GM13976 (cell line): Measurements from ENCODE around the gene SWT1.
"Not testable (repeated sequence)": the region's sequence is repeated elsewhere in the genome, so short reads cannot be mapped to it uniquely, and the experiment has no call there.

ENCODE experiments used
- DNase-seq: peaks from one replicate; pipeline ENCODE4 v3.0.0; 2012; ENCODE audit warnings: low spot score
- in situ Hi-C: fragments of 300-500 bp; cut with MboI; formaldehyde crosslinking; loops from one replicate; pipeline ENCODE4 v1.12.0; 2022; ENCODE audit warnings: low sequenced_read_pairs, mixed read lengths, inconsistent platforms; ENCODE audit not compliant: unreplicated experiment
- TF ChIP-seq, protein P1 (sequence below): IDR thresholded peaks from 2 replicates; pipeline ENCODE4 v1.5.1; 2012; ENCODE audit warnings: borderline replicate concordance, mild to moderate bottlenecking; ENCODE audit not compliant: insufficient read depth; ENCODE audit errors: extremely low read depth, missing control alignments, control extremely low read depth

The SWT1 gene

DNA sequence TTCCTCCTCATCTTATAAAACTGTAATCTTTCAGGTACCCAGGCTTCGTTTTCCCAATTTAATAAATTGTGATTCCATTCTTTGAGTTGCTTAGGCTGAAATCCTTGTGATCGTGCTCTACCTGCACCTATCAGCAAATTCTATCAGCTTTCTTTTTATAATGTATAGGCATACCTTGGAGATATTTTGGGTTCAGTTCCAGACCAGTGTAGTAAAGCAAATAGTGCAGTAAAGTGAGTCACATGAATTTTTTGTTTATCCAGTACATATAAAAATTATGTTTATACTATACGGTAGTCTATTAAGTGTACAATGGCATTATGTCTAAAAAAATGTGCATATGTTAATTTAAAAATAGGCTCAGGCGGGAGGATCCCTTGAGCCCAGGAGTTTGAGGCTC, 5.5 kb downstream of the SWT1 start:
- in situ Hi-C loops, result loop anchor here (25.0 kb wide), 1 partner anchor 175 kb away; no protein-coding TSS in a partner anchor
- TF ChIP-seq, protein P1, sequence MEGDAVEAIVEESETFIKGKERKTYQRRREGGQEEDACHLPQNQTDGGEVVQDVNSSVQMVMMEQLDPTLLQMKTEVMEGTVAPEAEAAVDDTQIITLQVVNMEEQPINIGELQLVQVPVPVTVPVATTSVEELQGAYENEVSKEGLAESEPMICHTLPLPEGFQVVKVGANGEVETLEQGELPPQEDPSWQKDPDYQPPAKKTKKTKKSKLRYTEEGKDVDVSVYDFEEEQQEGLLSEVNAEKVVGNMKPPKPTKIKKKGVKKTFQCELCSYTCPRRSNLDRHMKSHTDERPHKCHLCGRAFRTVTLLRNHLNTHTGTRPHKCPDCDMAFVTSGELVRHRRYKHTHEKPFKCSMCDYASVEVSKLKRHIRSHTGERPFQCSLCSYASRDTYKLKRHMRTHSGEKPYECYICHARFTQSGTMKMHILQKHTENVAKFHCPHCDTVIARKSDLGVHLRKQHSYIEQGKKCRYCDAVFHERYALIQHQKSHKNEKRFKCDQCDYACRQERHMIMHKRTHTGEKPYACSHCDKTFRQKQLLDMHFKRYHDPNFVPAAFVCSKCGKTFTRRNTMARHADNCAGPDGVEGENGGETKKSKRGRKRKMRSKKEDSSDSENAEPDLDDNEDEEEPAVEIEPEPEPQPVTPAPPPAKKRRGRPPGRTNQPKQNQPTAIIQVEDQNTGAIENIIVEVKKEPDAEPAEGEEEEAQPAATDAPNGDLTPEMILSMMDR, result no peak
- no peak for DNase-seq

DNA sequence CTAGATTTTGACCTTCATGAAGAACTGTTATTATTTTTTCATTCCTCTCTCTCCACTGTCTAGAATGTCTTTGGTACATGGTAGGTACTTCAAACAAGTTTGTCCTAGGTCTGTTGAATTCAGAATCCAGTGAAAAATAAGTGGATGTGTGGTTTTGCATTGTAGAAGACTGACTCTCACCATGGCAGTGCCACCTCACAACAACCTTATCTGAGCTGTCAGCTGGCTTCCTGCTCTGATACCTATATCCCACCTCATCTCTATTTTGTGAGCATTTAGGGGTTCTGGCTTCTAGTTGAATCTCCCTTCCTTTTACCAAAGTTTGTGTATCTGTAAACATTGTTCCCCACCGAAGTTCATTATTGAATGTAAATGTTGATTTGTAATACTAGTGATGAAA, 9.1 kb downstream of the SWT1 start:
- TF ChIP-seq, protein P1, result no peak
- in situ Hi-C loops, result loop anchor here (25.0 kb wide), 1 partner anchor 179 kb away; no protein-coding TSS in a partner anchor
- no peak for DNase-seq

DNA sequence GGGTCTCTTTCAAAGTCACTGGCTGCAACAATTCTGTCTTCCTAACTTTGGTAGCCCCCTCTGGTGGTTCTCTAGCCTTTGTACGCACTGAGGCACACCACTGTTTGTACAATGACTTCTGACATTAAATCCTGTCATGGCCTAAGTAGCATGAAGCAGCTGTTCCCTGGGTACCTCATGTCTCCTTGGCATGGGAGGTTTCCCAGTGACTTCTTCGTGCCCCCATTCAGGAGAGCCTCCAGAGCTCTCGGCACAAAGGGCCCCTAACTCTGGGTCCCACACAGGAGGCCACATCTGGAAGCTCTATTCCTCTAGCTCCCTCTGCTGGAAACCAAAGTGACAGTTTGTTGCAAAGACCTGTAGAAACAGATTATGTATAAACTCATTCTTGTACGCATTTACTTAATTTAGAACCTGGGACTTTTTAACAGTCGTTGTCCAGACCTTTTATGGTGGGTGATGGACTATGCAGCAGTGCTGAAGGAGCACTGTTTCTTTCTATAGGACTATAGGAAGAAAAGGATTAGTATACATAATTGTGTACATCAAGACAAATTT, 13.4 kb downstream of the SWT1 start:
- TF ChIP-seq, protein P1, result peak; percentile 82
- peak; percentile 59 for DNase-seq
- in situ Hi-C loops, result loop anchor here (25.0 kb wide), 1 partner anchor 183 kb away; no protein-coding TSS in a partner anchor

DNA sequence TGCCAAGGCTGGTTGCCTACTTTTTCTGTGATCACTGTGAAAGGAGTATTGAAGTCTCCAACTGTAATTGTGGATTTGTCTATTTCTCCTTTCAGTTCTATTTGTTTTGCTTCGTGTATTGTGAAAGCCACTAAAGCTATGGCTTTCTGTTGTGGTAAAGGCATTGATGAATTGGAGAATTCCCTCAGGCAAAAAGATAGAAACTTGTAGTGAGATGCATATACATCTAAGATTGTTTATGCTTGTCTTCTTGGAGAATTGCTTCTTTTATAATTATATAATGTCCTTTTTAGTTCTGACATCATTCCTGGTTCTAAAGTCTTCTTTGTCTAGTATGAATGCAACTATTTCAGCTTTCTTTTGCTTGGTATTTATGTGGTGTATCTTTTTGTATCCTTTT, 36.8 kb downstream of the SWT1 start:
- DNase-seq, result no peak
- TF ChIP-seq, protein P1, result no peak
- in situ Hi-C loops, result no loop called here

DNA sequence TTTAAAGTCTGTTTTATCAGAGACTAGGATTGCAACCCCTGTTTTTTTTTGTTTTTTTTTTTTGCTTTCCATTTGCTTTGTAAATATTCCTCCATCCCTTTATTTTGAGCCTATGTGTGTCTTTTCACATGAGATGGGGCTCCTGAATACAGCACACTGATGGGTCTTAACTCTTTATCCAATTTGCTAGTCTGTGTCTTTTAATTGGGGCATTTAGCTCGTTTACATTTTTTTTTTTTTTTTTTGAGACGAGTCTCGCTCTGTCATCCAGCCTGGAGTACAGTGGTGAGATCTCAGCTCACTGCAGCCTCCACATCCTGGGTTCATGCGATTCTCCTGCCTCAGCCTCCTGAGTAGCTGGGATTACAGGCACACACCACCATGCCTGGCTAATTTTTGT, 41.7 kb downstream of the SWT1 start:
- in situ Hi-C loops, result not testable (repeated sequence)

DNA sequence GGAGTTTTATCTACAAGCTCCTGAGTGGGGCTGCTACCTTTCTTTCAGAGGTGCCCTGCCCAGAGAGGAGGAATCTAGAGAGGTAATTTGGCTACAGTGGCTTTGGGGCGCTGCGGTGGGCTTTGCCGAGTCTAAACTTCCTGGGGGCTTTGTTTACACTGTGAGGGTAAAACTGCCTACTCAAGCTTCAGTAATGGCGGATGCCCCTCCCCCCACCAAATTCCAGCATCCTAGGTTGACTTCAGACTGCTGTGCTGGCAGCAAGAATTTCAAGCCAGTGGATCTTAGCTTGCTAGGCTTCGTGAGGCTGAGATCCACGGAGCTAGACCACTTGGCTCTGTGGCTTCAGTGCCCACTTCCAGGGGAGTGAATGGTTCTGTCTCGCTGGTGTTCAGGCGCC, 43.9 kb downstream of the SWT1 start:
- TF ChIP-seq, protein P1, result no peak
- in situ Hi-C loops, result no loop called here
- no peak for DNase-seq

More for the DNA sequence above, 41.7 kb downstream of the SWT1 start:
- DNase-seq, result not testable (repeated sequence)

DNA sequence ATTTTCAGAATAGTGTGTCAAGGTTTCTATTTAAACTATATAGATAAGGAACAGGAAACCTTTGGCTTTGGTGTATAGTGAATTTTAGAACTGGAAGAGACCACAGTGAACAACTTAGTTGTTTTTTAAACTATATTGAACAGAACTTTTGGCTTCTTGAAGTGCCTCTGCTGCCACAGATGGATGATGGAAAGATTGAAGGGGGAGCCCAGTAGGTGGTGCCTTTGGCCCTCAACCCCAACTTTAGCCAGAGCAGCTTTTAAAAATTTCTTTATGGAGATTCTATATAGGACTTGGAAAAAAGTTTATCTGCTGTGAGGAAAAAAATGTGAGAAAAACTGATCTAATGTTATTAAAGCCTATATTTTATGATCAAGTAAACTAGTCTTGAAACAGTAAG, 50.2 kb downstream of the SWT1 start:
- in situ Hi-C loops, result no loop called here
- TF ChIP-seq, protein P1, result no peak
- DNase-seq, result no peak
